HEK293 (cell line): Measurements from ENCODE around the gene STK39.

ENCODE experiments used
- CTCF ChIP-seq: fragments of 450-650 bp; formaldehyde crosslinking; IDR thresholded peaks from 2 replicates; pipeline ENCODE4 v1.5.1; 2016; ENCODE audit warnings: missing biosample characterization, missing genetic modification characterization
- IKZF3 ChIP-seq: fragments of 450-650 bp; IDR thresholded peaks from 2 replicates; pipeline ENCODE4 v1.5.0; 2018; ENCODE audit warnings: missing biosample characterization, mild to moderate bottlenecking, missing genetic modification characterization, moderate library complexity
- KLF9 ChIP-seq: fragments of 450-650 bp; formaldehyde crosslinking; IDR thresholded peaks from 2 replicates; pipeline ENCODE4 v1.5.1; 2016; ENCODE audit warnings: missing biosample characterization, missing genetic modification characterization, low read depth
- TRIM28 ChIP-seq: IDR thresholded peaks from 2 replicates; pipeline ENCODE4 v1.6.1; 2011; ENCODE audit warnings: low read length, control low read depth, borderline replicate concordance
- YY1 ChIP-seq: fragments of 450-650 bp; formaldehyde crosslinking; IDR thresholded peaks from 2 replicates; pipeline ENCODE4 v1.5.1; 2018; ENCODE audit warnings: missing biosample characterization, missing genetic modification characterization

- no peak for TF ChIP-seq CTCF (tag by site-specific recombination)
- no peak for TF ChIP-seq TRIM28
- no peak for TF ChIP-seq YY1 (tag by site-specific recombination)
- no peak for TF ChIP-seq IKZF3 (tag by site-specific recombination)
- TF ChIP-seq KLF9 (tag by site-specific recombination) = no peak
These were observed 8.5 kb upstream of the STK39 start for GRCh38 chr2:168255866-168256265.
